ENCODE data around the gene TUBB4B.

TUBB4B gene

DNA sequence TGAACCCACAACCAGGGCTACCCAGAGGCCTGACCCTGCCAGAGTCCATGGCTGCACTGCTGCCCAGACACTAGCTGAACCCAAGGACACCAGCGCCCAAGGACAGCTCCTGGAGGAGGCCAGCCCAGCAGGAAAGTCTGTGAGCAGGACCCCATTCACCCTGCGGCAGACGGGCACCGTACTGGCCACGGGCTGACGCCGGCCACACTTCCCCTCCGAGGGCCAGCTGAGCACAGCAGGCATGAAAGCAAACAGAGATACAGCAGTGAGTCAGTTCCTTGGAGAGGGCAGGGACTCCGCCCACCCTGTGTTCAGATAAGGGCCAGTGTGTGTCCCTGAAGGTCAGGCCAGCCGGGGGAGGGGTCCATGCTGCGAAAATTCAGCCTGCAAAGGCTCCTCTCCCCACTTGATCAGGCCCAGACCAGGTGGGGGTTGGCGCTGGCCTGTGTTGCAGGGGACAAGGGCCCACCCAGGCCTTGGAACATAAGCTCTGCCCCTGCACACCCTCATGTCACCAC is 22.3 kb upstream of the TUBB4B start:
- TF ChIP-seq, protein P1, sequence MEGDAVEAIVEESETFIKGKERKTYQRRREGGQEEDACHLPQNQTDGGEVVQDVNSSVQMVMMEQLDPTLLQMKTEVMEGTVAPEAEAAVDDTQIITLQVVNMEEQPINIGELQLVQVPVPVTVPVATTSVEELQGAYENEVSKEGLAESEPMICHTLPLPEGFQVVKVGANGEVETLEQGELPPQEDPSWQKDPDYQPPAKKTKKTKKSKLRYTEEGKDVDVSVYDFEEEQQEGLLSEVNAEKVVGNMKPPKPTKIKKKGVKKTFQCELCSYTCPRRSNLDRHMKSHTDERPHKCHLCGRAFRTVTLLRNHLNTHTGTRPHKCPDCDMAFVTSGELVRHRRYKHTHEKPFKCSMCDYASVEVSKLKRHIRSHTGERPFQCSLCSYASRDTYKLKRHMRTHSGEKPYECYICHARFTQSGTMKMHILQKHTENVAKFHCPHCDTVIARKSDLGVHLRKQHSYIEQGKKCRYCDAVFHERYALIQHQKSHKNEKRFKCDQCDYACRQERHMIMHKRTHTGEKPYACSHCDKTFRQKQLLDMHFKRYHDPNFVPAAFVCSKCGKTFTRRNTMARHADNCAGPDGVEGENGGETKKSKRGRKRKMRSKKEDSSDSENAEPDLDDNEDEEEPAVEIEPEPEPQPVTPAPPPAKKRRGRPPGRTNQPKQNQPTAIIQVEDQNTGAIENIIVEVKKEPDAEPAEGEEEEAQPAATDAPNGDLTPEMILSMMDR (IDR thresholded peaks at IDR 0.05; ENCODE audit: poor library complexity, severe bottlenecking): no peak
- Histone ChIP-seq H3K27ac (ENCODE audit: poor library complexity, severe bottlenecking) (peak overlapping the region; percentile 42), H3K4me3 (ENCODE audit: severe bottlenecking) (no peak overlapping the region), H3K36me3 (ENCODE audit: low read depth) (0 out of 2 replicates have a peak, but pooled peaks cover 2% of the 10 kb centered on the region), H3K9me3 (ENCODE audit: severe bottlenecking) (no peaks in the 10 kb centered on the region), H3K4me1 (ENCODE audit: insufficient read depth, poor library complexity, severe bottlenecking) (peaks cover 5% of the 10 kb centered on the region), H3K27me3 (ENCODE audit: insufficient read depth, poor library complexity, severe bottlenecking) (no peaks in the 10 kb centered on the region)
- peak; percentile 42 for ATAC-seq (ENCODE audit: low read depth)
- no peak for DNase-seq (ENCODE audit: low spot score)

DNA sequence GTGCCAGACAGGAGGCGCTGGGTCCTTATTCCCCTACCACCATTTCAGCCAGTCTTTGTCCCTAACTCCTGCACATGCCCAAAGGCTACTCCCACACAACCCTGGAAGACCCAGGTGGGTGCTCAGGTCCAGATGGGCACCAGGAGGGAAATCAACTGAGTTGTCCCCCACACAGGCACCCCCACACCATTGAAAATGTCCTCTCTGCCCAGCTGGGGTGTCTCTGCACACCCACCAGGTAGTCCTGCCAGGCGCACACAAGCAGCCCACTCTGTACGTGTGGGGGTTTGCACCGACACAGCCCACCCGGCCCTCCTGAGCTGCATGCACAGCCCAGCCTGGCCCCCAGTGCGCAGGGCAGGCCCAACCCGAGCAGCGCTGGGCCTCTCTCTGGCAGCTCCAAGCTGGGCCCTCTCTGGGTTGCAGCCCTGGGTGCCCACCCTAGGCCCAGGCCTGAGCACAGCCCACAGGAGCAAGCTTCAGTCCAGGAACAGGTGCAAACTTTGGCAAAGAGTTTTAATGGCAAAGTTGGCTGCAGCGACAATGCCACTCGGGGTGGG is 21.2 kb upstream of the TUBB4B start:
- TF ChIP-seq, protein P1 (IDR thresholded peaks at IDR 0.05; ENCODE audit: poor library complexity, severe bottlenecking): no peak
- Histone ChIP-seq H3K4me1 (ENCODE audit: insufficient read depth, poor library complexity, severe bottlenecking) (peaks cover 14% of the 10 kb centered on the region), H3K4me3 (ENCODE audit: severe bottlenecking) (no peak overlapping the region), H3K27me3 (ENCODE audit: insufficient read depth, poor library complexity, severe bottlenecking) (no peaks in the 10 kb centered on the region), H3K27ac (ENCODE audit: poor library complexity, severe bottlenecking) (no peak overlapping the region), H3K36me3 (ENCODE audit: low read depth) (0 out of 2 replicates have a peak, but pooled peaks cover 2% of the 10 kb centered on the region), H3K9me3 (ENCODE audit: severe bottlenecking) (no peaks in the 10 kb centered on the region)
- ATAC-seq (ENCODE audit: low read depth): no peak
- no peak for DNase-seq (ENCODE audit: low spot score)

DNA sequence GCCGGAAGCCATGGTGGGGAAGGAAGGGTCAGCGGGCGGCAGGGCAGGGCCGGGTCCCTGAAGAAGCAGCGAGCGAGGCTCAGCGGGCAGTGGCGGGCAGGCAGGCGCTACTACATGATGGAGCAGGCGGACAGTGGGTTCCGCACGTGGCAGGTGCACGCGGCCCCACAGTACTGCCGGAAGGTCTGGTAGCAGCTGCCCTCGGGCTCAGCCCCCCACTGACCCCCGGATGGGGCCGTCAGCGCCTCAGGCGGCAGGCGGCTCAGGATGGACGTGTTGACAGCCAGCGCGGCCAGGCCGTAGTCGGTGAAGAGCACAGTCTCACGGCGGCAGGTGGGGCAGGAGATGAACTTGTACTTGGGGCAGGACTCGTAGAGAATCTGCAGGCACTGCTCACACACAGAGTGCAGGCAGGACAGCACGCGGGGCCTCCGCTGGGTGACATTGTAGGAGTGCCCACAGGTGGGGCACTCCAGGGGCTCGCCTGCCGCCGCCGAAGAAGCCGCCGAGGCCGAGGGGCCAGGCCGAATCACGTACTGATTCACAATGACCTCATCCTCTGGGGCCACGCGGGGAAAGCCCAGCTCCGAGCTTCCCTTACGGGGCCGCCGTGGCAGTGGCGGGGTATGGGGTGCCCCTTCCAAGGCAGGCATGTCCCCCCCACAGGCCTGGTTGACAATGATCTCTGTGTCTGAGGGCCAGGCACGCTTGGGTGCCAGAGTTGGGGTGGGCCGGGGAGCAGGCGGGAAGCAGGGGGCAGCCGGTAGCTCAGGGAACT is 20.6 kb upstream of the TUBB4B start:
- Histone ChIP-seq H3K4me3 (ENCODE audit: severe bottlenecking) (no peak overlapping the region), H3K36me3 (ENCODE audit: low read depth) (0 out of 2 replicates have a peak, but pooled peaks cover 1% of the 10 kb centered on the region), H3K9me3 (ENCODE audit: severe bottlenecking) (no peaks in the 10 kb centered on the region), H3K27ac (ENCODE audit: poor library complexity, severe bottlenecking) (no peak overlapping the region), H3K4me1 (ENCODE audit: insufficient read depth, poor library complexity, severe bottlenecking) (peaks cover 18% of the 10 kb centered on the region), H3K27me3 (ENCODE audit: insufficient read depth, poor library complexity, severe bottlenecking) (no peaks in the 10 kb centered on the region)
- no peak for ATAC-seq (ENCODE audit: low read depth)
- TF ChIP-seq, protein P1 (IDR thresholded peaks at IDR 0.05; ENCODE audit: poor library complexity, severe bottlenecking): no peak
- no peak for DNase-seq (ENCODE audit: low spot score)

DNA sequence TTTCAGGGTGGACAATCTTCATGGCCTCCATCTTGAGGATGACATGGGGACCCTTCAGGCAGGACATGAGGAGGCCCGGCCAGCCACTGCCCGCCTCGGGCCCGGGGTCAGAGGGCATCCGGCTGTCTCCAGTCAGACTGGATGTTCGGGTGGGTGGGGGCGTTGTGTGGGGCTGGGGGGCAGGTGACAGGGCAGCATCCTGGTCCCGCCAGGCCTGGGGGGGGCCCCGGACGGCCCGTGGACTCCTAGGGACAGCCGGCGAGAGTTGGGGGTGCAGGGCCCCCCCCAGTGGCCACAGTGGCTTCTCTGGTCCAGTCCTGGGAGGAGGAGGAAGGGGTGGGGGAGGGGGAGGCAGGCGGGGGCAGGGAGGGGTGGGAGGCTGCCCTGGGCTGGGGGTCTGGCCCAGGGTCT is 20.0 kb upstream of the TUBB4B start:
- no peak overlapping the region for H3K4me3 ChIP-seq (ENCODE audit: severe bottlenecking)

More for the DNA sequence above, 20.0 kb upstream of the TUBB4B start:
- TF ChIP-seq, protein P1 (IDR thresholded peaks at IDR 0.05; ENCODE audit: poor library complexity, severe bottlenecking): no peak
- H3K36me3 ChIP-seq (ENCODE audit: low read depth): no peaks in the 10 kb centered on the region
- H3K27me3 ChIP-seq (ENCODE audit: insufficient read depth, poor library complexity, severe bottlenecking): no peaks in the 10 kb centered on the region
- peaks cover 24% of the 10 kb centered on the region for H3K4me1 ChIP-seq (ENCODE audit: insufficient read depth, poor library complexity, severe bottlenecking)
- no peaks in the 10 kb centered on the region for H3K9me3 ChIP-seq (ENCODE audit: severe bottlenecking)
- no peak overlapping the region for H3K27ac ChIP-seq (ENCODE audit: poor library complexity, severe bottlenecking)
- ATAC-seq (ENCODE audit: low read depth) (no peak), DNase-seq (ENCODE audit: low spot score) (no peak)
